ENCODE measurements around the gene POU6F2. TPM values are rescaled to one million over a fixed set of nuclear protein-coding genes. Genes with fewer than 3 reads are reported as not detected.
"Not testable (repeated sequence)": the region's sequence is repeated elsewhere in the genome, so short reads cannot be mapped to it uniquely, and the experiment has no call there.

Gene POU6F2
- total and polyA plus RNA-seq, 12 donors, result 0.03 to 0.31 (median 0.19) TPM; not detected in 9

GRCh38 chr7:38938001-38938485 lies 39.7 kb upstream of the POU6F2 start:
- H3K36me3 ChIP-seq (replicated peaks in 1 of 2), result no peaks in the 10 kb centered on the region
- WGBS, 4 donors, result 31 to 45% (median 37%) methylated on average over 1 of the region's 1 CpG
- no peaks in the 10 kb centered on the region for H3K9me3 ChIP-seq (replicated peaks in 1 of 3)
- no peaks in the 10 kb centered on the region for H3K4me1 ChIP-seq (replicated peaks in 1 of 2)
- intact Hi-C loops (cut with DNase I), result loop anchor here (10.0 kb wide), 2 partner anchors 143 to 527 kb away; no protein-coding TSS in a partner anchor
- no peak overlapping the region for H3K27ac ChIP-seq
- no peak overlapping the region for H3K4me3 ChIP-seq
- DNase-seq, result no peak
- TF ChIP-seq POLR2A (IDR thresholded peaks at IDR 0.05) (no peak), CTCF (IDR thresholded peaks at IDR 0.05) (no peak)
- H3K27me3 ChIP-seq, result peaks cover 4% of the 10 kb centered on the region

DNA sequence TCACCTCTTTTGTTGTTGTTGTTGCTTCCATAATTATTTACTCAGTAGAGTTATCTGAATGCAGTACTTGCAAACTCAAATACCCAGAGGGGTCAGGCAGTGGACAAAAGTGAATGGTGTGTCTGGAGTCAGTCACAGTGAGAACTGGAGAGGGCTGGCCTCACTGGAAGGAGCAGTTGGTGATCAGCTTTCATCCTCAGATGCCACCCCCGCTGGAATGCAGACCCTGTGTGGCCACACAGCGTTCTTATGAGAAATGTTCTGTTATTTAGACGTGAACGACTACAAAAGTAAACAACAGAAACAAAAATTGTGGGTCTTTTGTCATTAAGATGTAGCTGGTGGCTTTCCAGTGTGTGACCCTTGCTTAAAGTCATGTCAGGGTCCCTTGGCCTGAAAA lies 39.1 kb upstream of the POU6F2 start:
- 68 to 78% (median 77%) methylated on average over 4 of the region's 4 CpGs for WGBS, 4 donors
- Histone ChIP-seq H3K27ac (no peak overlapping the region), H3K4me3 (no peak overlapping the region), H3K9me3 (replicated peaks in 1 of 3) (no peaks in the 10 kb centered on the region), H3K4me1 (replicated peaks in 1 of 2) (no peaks in the 10 kb centered on the region), H3K36me3 (replicated peaks in 1 of 2) (no peaks in the 10 kb centered on the region), H3K27me3 (peaks cover 4% of the 10 kb centered on the region)
- intact Hi-C loops (cut with DNase I), result loop anchor here (10.0 kb wide), 2 partner anchors 144 to 526 kb away; no protein-coding TSS in a partner anchor
- no peak for TF ChIP-seq POLR2A (IDR thresholded peaks at IDR 0.05)
- no peak for TF ChIP-seq CTCF (IDR thresholded peaks at IDR 0.05)
- no peak for DNase-seq

DNA sequence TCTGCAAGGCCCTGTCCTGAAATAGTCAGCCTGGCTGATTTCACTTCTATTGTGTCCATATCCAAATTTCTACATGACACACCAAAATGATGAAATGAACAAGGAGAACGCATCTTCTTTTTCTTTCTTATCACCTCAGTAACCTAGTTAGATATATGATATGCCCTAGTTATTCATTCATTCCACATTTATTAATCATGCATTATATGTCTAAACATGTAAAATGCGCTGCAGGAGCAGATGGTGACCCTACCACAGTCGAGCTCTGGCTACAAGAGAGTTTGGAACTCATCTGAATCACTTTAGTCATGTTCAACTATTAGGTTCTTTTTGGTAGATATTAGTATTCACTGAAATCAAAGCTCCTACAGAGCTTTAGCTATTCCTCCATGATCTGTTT lies 36.9 kb upstream of the POU6F2 start:
- Histone ChIP-seq H3K27ac (no peak overlapping the region), H3K9me3 (replicated peaks in 1 of 3) (no peaks in the 10 kb centered on the region), H3K27me3 (peaks cover 4% of the 10 kb centered on the region), H3K4me1 (replicated peaks in 1 of 2) (no peaks in the 10 kb centered on the region), H3K36me3 (replicated peaks in 1 of 2) (no peaks in the 10 kb centered on the region), H3K4me3 (no peak overlapping the region)
- no peak for DNase-seq
- intact Hi-C loops (cut with DNase I), result no loop called here
- WGBS, 4 donors, result 86 to 94% (median 89%) methylated on average over 3 of the region's 3 CpGs
- TF ChIP-seq POLR2A (IDR thresholded peaks at IDR 0.05), result no peak
- no peak for TF ChIP-seq CTCF (IDR thresholded peaks at IDR 0.05)

- DNase-seq, result no peak
- intact Hi-C loops (cut with DNase I), result no loop called here
- Histone ChIP-seq H3K9me3 (replicated peaks in 1 of 3) (no peaks in the 10 kb centered on the region), H3K27me3 (peaks cover 4% of the 10 kb centered on the region), H3K36me3 (replicated peaks in 1 of 2) (no peaks in the 10 kb centered on the region), H3K4me3 (no peak overlapping the region), H3K27ac (no peak overlapping the region), H3K4me1 (replicated peaks in 1 of 2) (no peaks in the 10 kb centered on the region)
- 68 to 70% (median 69%) methylated on average over 4 of the region's 4 CpGs for WGBS, 4 donors
- TF ChIP-seq CTCF (IDR thresholded peaks at IDR 0.05) (no peak), POLR2A (IDR thresholded peaks at IDR 0.05) (no peak)
Measured at GRCh38 chr7:38942431-38943051, 35.2 kb upstream of the POU6F2 start.

DNA sequence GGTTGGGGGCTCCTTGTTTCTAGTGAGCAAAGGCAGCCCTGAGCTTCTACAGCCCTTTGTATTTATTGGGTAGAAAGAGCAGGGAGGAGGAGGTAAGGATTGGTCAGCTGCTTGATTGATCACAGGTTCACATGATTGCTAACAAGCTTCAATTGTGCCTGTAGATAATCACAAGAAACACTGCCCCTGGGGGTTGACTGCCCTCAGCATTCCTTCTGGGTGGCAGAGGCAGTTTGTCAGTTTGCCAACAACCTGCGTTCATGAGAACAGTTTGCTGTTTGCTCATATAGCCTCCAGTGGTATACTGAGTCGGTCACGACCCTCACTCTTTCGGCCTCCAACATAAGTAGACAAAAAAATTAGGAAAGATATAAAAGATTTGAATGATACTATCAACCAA lies 30.2 kb upstream of the POU6F2 start:
- H3K4me3 ChIP-seq; H3K9me3 ChIP-seq (replicated peaks in 1 of 3); H3K27ac ChIP-seq; H3K4me1 ChIP-seq (replicated peaks in 1 of 2); H3K36me3 ChIP-seq (replicated peaks in 1 of 2); intact Hi-C loops (cut with DNase I); DNase-seq; H3K27me3 ChIP-seq: not testable (repeated sequence)
- 79 to 91% (median 90%) methylated on average over 4 of the region's 4 CpGs for WGBS, 4 donors
